ENCODE measurements around the gene SLC43A2.

DNA sequence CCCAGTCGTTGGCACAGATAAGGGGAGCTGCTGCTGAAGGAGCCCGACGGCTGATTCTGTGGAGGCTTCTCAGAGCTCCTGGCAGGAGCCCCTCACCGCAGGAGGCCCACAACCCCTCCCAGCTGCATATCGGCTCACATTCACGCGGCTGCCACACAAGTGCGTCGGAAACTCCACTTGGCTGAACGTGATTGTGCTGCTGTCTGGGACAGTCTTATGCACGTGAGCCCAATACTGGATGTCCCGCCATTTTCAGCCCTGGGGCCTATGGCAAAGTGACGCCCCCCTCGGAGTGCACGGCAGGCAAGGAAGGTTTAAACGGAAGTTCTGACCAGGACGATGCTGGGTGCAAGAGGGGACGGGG is 57.3 kb downstream of the SLC43A2 start:
- TF ChIP-seq ZNF302 (CRISPR knock-in tag; IDR thresholded peaks at IDR 0.05): no peak
- no peak for TF ChIP-seq CTCF (IDR thresholded peaks at IDR 0.05)
- TF ChIP-seq FOSL2 (IDR thresholded peaks at IDR 0.05): no peak
- no peak for TF ChIP-seq FOSL2 (CRISPR knock-in tag; IDR thresholded peaks at IDR 0.05)
- no peak for TF ChIP-seq RCOR1 (IDR thresholded peaks at IDR 0.05; ENCODE audit: low read depth, low read length)
- no peak for TF ChIP-seq POLR2A (IDR thresholded peaks at IDR 0.05; ENCODE audit: low read length)
- TF ChIP-seq RAD21 (conservative IDR thresholded peaks at IDR 0.05 in 1 of 2, IDR thresholded peaks at IDR 0.05 in 1 of 2): no peak
- TF ChIP-seq MAFK (IDR thresholded peaks at IDR 0.05; ENCODE audit: partially characterized antibody): no peak
- TF ChIP-seq RFX5 (IDR thresholded peaks at IDR 0.05): no peak
